Measurements from ENCODE around the gene PTPRN2. TPM values are rescaled to one million over a fixed set of nuclear protein-coding genes. Genes with fewer than 3 reads are reported as not detected.

PTPRN2 gene
- total and polyA plus RNA-seq, 9 of the 15 experiments (the other 6 are each of a cell fraction or from before 2014, with no cell fraction given), result not detected

DNA sequence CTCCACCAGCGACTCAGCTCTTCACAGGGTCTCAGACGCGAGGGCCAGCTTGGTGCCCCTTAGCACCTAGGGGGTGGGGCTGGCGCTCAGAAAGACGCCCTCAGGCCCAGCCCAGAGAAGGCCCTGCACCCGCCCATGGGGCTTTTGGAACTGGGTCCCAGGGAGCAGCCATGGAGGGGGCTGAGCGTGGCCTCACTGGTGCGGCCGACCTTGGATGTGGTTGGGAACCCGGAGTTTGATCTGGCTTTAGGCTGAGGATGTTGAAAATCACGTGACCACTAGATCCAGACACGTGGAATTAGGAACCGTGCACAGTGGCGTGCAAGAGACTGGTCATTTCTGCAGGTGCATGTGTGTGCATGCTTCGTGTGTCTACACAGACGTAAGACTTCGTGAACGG, 1065.4 kb downstream of the PTPRN2 start:
- ChIA-PET CTCF (ENCODE audit: low intra/inter-chr PET ratio) (no interaction called here), POLR2A (interaction anchor here (0.6 to 1.0 kb wide), 3 partner anchors 9 to 661 kb away, joined by 3 to 4 read pairs (median 3); no protein-coding TSS in a partner anchor)
- in situ Hi-C loops (cut with MboI) (no loop called here), intact Hi-C loops (cut with micrococcal nuclease) (no loop called here)
- Histone ChIP-seq H3K79me2 (ENCODE audit: control insufficient read depth, insufficient read depth, low read length) (no peaks in the 10 kb centered on the region), H3K9ac (ENCODE audit: insufficient read depth in 1 of 2, low read depth in 2 of 2, low read length in 2 of 2) (no peak overlapping the region), H3K9me1 (ENCODE audit: control insufficient read depth, insufficient read depth, low read length) (no peaks in the 10 kb centered on the region), H3K4me2 (ENCODE audit: insufficient read depth, low read length) (no peak overlapping the region), H2AFZ (ENCODE audit: low read depth, low read length) (no peak overlapping the region), H3K4me3 (no peak overlapping the region), H3K36me3 (ENCODE audit: control insufficient read depth, insufficient read depth, low read length) (no peaks in the 10 kb centered on the region), H3K27me3 (ENCODE audit: control insufficient read depth in 2 of 2, insufficient read depth in 2 of 2, low read length in 2 of 2) (peaks cover 65 to 90% of the 10 kb centered on the region in 2 experiments), H4K20me1 (replicated peaks; ENCODE audit: control insufficient read depth, insufficient read depth, low read length) (peaks cover 4% of the 10 kb centered on the region), H3K9me3 (replicated peaks; ENCODE audit: control insufficient read depth, insufficient read depth, low read depth, low read length) (no peaks in the 10 kb centered on the region), H3K27ac (ENCODE audit: extremely low read depth, low read depth, low read length) (no peak overlapping the region), H3K4me1 (replicated peaks in 1 of 2; ENCODE audit: control insufficient read depth in 2 of 2, insufficient read depth in 2 of 2, low read length in 2 of 2) (peaks cover 5 to 37% of the 10 kb centered on the region in 2 experiments; a peak in 4 of 5 replicates)
- DNase-seq (ENCODE audit: extremely low read depth in 1 of 4, low spot score in 3 of 4), result no peak
- BruUV-seq (replicated peaks), result no TSS peak
- 7% methylated on average over 18 of the region's 18 CpGs for WGBS (ENCODE audit: insufficient coverage, low coverage, missing lambda C conversion rate)
- no peak for ATAC-seq
- no peak for FAIRE-seq
- TF ChIP-seq SPI1 (IDR thresholded peaks at IDR 0.05; ENCODE audit: borderline replicate concordance, low read depth, low read length), result no peak
- TF ChIP-seq CBFA2T2 (conservative IDR thresholded peaks at IDR 0.05), result peak; percentile 28
- TF ChIP-seq MIER1 (IDR thresholded peaks at IDR 0.05; ENCODE audit: low read depth), result no peak
- no peak for TF ChIP-seq ZNF707 (CRISPR knock-in tag; conservative IDR thresholded peaks at IDR 0.05)
- TF ChIP-seq GATA2 (CRISPR knock-in tag; IDR thresholded peaks at IDR 0.05), result no peak
- TF ChIP-seq, protein P1, sequence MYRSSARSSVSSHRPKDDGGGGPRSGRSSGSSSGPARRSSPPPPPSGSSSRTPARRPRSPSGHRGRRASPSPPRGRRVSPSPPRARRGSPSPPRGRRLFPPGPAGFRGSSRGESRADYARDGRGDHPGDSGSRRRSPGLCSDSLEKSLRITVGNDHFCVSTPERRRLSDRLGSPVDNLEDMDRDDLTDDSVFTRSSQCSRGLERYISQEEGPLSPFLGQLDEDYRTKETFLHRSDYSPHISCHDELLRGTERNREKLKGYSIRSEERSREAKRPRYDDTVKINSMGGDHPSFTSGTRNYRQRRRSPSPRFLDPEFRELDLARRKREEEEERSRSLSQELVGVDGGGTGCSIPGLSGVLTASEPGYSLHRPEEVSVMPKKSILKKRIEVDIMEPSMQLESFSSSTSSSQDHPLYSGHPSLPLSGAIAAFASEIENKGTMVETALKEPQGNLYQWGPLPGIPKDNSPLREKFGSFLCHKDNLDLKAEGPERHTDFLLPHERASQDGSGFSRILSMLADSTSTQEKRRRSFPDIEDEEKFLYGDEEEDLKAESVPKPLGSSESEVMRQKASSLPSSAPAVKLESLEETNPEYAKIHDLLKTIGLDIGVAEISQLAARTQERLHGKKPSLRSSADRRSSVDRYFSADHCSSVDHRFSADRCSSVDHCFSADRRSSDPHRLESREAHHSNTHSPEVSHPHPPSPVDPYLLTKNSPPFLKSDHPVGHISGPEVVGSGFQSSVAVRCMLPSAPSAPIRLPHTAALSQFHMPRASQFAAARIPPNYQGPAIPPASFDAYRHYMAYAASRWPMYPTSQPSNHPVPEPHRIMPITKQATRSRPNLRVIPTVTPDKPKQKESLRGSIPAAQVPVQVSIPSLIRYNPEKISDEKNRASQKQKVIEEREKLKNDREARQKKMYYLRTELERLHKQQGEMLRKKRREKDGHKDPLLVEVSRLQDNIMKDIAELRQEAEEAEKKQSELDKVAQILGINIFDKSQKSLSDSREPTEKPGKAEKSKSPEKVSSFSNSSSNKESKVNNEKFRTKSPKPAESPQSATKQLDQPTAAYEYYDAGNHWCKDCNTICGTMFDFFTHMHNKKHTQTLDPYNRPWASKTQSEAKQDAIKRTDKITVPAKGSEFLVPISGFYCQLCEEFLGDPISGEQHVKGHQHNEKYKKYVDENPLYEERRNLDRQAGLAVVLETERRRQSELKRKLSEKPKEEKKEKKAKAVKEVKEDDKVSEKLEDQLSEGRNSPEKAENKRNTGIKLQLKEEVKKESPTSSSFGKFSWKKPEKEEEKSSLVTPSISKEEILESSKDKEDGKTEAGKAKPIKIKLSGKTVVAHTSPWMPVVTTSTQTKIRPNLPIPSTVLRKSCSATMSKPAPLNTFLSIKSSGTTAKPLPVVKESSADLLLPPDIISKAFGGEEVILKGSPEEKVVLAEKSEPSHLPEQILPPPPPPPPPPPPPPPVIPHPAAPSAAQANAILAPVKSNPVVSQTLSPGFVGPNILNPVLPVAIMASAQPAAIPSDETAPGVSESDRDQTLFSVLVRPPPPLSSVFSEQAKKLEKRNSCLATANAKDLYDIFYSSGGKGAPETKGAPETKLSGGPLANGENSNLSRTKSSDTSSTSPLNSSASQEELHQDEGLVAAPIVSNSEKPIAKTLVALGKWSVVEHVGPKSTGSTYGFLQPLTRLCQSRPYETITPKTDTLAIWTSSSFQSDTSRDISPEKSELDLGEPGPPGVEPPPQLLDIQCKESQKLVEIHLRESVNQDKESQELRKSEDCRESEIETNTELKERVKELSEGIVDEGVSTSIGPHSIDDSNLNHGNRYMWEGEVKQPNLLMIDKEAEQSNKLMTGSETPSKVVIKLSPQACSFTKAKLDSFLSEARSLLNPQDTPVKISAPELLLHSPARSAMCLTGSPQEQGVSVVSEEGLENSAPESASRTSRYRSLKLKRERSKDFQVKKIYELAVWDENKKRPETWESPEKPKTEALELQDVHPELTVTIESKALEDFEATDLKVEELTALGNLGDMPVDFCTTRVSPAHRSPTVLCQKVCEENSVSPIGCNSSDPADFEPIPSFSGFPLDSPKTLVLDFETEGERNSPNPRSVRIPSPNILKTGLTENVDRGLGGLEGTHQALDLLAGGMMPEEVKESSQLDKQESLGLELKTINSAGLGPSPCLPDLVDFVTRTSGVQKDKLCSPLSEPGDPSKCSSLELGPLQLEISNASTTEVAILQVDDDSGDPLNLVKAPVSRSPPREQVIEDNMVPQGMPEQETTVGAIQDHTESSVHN (IDR thresholded peaks at IDR 0.05; ENCODE audit: borderline replicate concordance in 1 of 2, low read depth in 1 of 2), result no peak
- no peak for TF ChIP-seq TRIM24 (IDR thresholded peaks at IDR 0.05)
- TF ChIP-seq CCAR2 (IDR thresholded peaks at IDR 0.05; ENCODE audit: low read depth, low read length), result no peak
- TF ChIP-seq, protein P2, sequence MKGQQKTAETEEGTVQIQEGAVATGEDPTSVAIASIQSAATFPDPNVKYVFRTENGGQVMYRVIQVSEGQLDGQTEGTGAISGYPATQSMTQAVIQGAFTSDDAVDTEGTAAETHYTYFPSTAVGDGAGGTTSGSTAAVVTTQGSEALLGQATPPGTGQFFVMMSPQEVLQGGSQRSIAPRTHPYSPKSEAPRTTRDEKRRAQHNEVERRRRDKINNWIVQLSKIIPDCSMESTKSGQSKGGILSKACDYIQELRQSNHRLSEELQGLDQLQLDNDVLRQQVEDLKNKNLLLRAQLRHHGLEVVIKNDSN (CRISPR knock-in tag; IDR thresholded peaks at IDR 0.05), result peak; percentile 37; the same call in 1 of the 2 replicates
- TF ChIP-seq ZNF12 (CRISPR knock-in tag; IDR thresholded peaks at IDR 0.05), result no peak
- TF ChIP-seq, protein P3, sequence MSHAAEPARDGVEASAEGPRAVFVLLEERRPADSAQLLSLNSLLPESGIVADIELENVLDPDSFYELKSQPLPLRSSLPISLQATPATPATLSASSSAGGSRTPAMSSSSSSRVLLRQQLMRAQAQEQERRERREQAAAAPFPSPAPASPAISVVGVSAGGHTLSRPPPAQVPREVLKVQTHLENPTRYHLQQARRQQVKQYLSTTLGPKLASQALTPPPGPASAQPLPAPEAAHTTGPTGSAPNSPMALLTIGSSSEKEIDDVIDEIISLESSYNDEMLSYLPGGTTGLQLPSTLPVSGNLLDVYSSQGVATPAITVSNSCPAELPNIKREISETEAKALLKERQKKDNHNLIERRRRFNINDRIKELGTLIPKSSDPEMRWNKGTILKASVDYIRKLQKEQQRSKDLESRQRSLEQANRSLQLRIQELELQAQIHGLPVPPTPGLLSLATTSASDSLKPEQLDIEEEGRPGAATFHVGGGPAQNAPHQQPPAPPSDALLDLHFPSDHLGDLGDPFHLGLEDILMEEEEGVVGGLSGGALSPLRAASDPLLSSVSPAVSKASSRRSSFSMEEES (CRISPR knock-in tag; IDR thresholded peaks at IDR 0.05), result peak; percentile 88
- no peak for TF ChIP-seq SREBF2 (CRISPR knock-in tag; IDR thresholded peaks at IDR 0.05)
- no peak for TF ChIP-seq NONO (IDR thresholded peaks at IDR 0.05; ENCODE audit: low read depth in 2 of 2, low read length in 1 of 2)
